ENCODE results near the gene MINDY2. TPM values are rescaled to one million over a fixed set of nuclear protein-coding genes. Genes with fewer than 3 reads are reported as not detected.
A peak's percentile ranks its signal among the peaks of the same experiment; 100 is the strongest.

MINDY2 gene
- total RNA-seq, 1 donor from 2014 or later, result 14.2 TPM

GRCh38 chr15:58740436-58740835 is 30.7 kb upstream of the MINDY2 start:
- TF ChIP-seq, protein P1, sequence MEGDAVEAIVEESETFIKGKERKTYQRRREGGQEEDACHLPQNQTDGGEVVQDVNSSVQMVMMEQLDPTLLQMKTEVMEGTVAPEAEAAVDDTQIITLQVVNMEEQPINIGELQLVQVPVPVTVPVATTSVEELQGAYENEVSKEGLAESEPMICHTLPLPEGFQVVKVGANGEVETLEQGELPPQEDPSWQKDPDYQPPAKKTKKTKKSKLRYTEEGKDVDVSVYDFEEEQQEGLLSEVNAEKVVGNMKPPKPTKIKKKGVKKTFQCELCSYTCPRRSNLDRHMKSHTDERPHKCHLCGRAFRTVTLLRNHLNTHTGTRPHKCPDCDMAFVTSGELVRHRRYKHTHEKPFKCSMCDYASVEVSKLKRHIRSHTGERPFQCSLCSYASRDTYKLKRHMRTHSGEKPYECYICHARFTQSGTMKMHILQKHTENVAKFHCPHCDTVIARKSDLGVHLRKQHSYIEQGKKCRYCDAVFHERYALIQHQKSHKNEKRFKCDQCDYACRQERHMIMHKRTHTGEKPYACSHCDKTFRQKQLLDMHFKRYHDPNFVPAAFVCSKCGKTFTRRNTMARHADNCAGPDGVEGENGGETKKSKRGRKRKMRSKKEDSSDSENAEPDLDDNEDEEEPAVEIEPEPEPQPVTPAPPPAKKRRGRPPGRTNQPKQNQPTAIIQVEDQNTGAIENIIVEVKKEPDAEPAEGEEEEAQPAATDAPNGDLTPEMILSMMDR (IDR thresholded peaks at IDR 0.05; ENCODE audit: unreplicated experiment), result no peak
- H3K36me3 Mint-ChIP-seq (ENCODE audit: low read depth, unreplicated experiment), result no peaks in the 10 kb centered on the region
- no peak overlapping the region for H3K4me3 Mint-ChIP-seq (ENCODE audit: unreplicated experiment)
- peaks cover 22% of the 10 kb centered on the region for H3K4me1 Mint-ChIP-seq (ENCODE audit: unreplicated experiment)
- DNase-seq (ENCODE audit: low spot score), result no peak
- H3K27ac Mint-ChIP-seq (ENCODE audit: unreplicated experiment), result no peak overlapping the region
- H3K9me3 Mint-ChIP-seq (ENCODE audit: unreplicated experiment), result no peaks in the 10 kb centered on the region
- no peaks in the 10 kb centered on the region for H3K27me3 Mint-ChIP-seq (ENCODE audit: unreplicated experiment)

DNA sequence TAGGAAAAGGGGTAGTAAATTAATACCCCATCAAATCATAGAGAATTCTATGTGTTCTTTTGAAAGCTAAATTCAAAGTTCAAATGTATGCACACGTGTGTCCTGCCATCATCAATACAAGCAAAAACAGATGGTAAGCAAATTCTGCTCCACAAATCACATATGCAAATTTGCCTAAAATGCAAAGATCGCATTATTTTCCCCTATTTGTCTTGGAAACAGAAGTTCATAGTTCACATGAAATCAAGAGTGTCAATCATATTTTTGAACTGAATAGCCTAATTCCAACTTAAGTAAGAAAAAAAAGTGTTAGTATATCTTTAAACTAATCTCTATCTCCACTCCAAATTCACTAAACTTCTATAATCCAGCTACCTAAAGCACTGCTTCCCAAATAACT is 30.1 kb upstream of the MINDY2 start:
- no peaks in the 10 kb centered on the region for H3K36me3 Mint-ChIP-seq (ENCODE audit: low read depth, unreplicated experiment)
- H3K9me3 Mint-ChIP-seq (ENCODE audit: unreplicated experiment), result no peaks in the 10 kb centered on the region
- TF ChIP-seq, protein P1 (IDR thresholded peaks at IDR 0.05; ENCODE audit: unreplicated experiment), result no peak
- DNase-seq (ENCODE audit: low spot score), result no peak
- H3K4me3 Mint-ChIP-seq (ENCODE audit: unreplicated experiment), result no peak overlapping the region
- H3K27me3 Mint-ChIP-seq (ENCODE audit: unreplicated experiment), result no peaks in the 10 kb centered on the region
- peaks cover 26% of the 10 kb centered on the region for H3K4me1 Mint-ChIP-seq (ENCODE audit: unreplicated experiment)
- no peak overlapping the region for H3K27ac Mint-ChIP-seq (ENCODE audit: unreplicated experiment)

DNA sequence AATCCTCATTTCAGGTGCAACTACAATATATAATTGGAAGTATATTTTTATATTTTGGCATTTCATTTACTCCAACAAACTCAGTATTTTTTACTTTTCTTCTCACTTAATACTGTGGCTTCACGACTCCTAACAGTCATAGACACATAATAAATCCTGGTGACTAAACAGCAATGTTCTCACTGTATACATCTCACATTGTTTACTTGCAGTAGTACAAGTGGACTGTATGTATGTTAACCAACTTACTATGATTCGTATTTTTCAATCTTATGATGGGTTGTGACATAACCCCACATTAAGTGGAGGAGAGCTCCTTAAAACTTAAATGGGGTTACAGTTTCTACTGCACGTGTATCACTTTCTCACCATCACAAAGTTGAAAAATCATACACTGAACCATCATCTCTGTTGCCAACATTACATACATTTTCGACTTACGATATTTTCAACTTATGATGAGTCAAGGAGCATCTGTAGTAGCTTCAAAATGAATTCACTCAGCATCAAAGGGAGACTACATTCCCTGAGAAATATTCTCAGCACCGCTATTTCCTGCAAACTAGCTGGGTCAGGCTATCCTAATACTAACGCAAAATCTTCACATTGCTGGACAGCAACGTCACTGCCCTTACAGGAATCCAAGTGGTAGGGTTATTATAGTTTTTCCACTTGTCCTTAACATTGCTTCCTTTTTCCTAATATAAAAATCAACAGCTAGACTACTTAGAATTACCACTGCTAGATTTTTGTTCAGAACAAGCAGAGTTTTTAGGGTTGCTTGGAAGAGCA is 28.9 kb upstream of the MINDY2 start:
- Mint-ChIP-seq H3K4me1 (ENCODE audit: unreplicated experiment) (peaks cover 32% of the 10 kb centered on the region), H3K4me3 (ENCODE audit: unreplicated experiment) (no peak overlapping the region), H3K36me3 (ENCODE audit: low read depth, unreplicated experiment) (no peaks in the 10 kb centered on the region), H3K27me3 (ENCODE audit: unreplicated experiment) (no peaks in the 10 kb centered on the region), H3K27ac (ENCODE audit: unreplicated experiment) (peak overlapping the region; percentile 21), H3K9me3 (ENCODE audit: unreplicated experiment) (no peaks in the 10 kb centered on the region)
- TF ChIP-seq, protein P1 (IDR thresholded peaks at IDR 0.05; ENCODE audit: unreplicated experiment), result no peak
- no peak for DNase-seq (ENCODE audit: low spot score)

DNA sequence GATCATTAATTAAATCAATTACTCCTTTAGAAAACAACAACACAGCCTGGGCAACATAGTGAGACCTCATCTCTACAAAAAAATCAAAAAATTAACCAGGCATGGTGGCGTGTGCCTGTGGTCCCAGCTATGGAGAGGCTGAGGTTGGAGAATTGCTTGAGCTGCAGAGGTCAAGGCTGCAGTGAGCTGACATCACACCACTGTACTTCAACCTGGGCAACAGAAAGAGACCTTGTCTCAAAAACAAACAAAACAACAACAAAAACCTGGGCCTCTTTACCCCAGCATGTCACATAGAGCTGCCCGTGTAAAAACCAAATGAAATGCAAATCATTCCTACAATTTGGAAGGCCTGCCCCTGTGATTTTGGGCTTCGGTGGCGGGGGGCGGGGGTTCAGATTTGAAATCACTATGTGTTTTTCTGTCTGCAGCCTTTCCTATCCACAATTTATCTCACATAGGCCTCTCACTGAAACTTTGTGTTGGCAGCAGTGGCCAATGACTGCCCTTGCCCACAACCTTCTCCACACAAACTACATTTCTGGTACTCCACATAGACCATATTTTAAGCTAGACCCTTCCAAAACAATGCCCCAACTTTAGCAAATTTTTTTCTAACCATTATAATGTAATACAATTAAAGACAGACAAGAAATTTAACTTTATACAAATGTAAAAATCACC is 28.1 kb upstream of the MINDY2 start:
- Mint-ChIP-seq H3K9me3 (ENCODE audit: unreplicated experiment) (no peaks in the 10 kb centered on the region), H3K4me1 (ENCODE audit: unreplicated experiment) (peaks cover 36% of the 10 kb centered on the region), H3K4me3 (ENCODE audit: unreplicated experiment) (no peak overlapping the region), H3K36me3 (ENCODE audit: low read depth, unreplicated experiment) (no peaks in the 10 kb centered on the region), H3K27ac (ENCODE audit: unreplicated experiment) (peak overlapping the region; percentile 61), H3K27me3 (ENCODE audit: unreplicated experiment) (no peaks in the 10 kb centered on the region)
- no peak for DNase-seq (ENCODE audit: low spot score)
- TF ChIP-seq, protein P1 (IDR thresholded peaks at IDR 0.05; ENCODE audit: unreplicated experiment), result no peak

DNA sequence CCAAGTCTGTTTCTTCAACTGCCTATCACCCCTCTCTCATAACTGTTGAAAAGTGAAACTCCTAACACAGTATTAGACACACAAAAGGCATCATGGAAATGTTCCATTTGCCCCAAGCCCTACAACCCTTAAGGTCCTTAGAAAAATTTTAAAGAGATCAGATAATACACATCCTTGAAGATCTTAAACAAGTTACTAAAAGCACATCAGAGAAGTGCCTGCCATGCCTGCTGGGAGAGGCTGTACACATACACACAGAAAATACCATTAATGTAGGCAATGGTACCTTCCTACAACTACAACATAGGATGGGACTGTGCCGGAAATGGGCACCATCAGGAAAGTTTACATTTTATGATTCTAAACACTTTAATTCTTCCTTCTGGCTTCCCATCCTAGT is 24.9 kb upstream of the MINDY2 start:
- Mint-ChIP-seq H3K9me3 (ENCODE audit: unreplicated experiment) (no peaks in the 10 kb centered on the region), H3K36me3 (ENCODE audit: low read depth, unreplicated experiment) (peaks cover 10% of the 10 kb centered on the region), H3K27ac (ENCODE audit: unreplicated experiment) (no peak overlapping the region), H3K4me1 (ENCODE audit: unreplicated experiment) (peaks cover 49% of the 10 kb centered on the region), H3K4me3 (ENCODE audit: unreplicated experiment) (no peak overlapping the region), H3K27me3 (ENCODE audit: unreplicated experiment) (peaks cover 4% of the 10 kb centered on the region)
- TF ChIP-seq, protein P1 (IDR thresholded peaks at IDR 0.05; ENCODE audit: unreplicated experiment), result no peak
- no peak for DNase-seq (ENCODE audit: low spot score)
